HCT116 (cell line): ENCODE results near the gene RASGEF1B. TPM values are rescaled to one million over a fixed set of nuclear protein-coding genes. Genes with fewer than 3 reads are reported as not detected.

Experiments used
- ATAC-seq: fragments of 200-7000 bp; cut with Tn5 transposase; 2 replicates; pipeline ENCODE4 v1.9.1; 2020; ENCODE audit warnings: mild to moderate bottlenecking, moderate library complexity
- BruUV-seq: library from RNA; stranded (reverse); fragments of 400-500 nt; replicated peaks from 2 replicates; lab custom pipeline; 2021; lab: Mats Ljungman, UMichigan
- CTCF ChIA-PET: fragments of 300-600 bp; sonication (Branson Sonifier 250); formaldehyde crosslinking; loops from one replicate; lab custom pipeline; 2021; ENCODE audit warnings: antibody characterized with exemption; lab: Charles Lee
- POLR2A ChIA-PET: fragments of 300-600, 350-600 bp; sonication (Branson Sonifier 250); formaldehyde crosslinking; loops from one replicate; lab custom pipeline; 2021; ENCODE audit warnings: antibody characterized with exemption; lab: Charles Lee
- RAD21 ChIA-PET, 2 experiments: fragments of 300-600 bp; sonication (Branson Sonifier 250); formaldehyde crosslinking; loops; one replicate each; lab custom pipeline; 2023; ENCODE audit warnings: low total read pairs in 2 of 2; ENCODE audit not compliant: uncharacterized antibody in 2 of 2, unreplicated experiment in 2 of 2, low non-redundant PET in 1 of 2; lab: Charles Lee
- DNase-seq: peaks from one replicate; pipeline ENCODE4 v3.0.0-alpha.2; 2010; ENCODE audit warnings: low read depth, low spot score
- H2AFZ ChIP-seq: fragments of 200-600 bp; shearing (Covaris generic), sonication (generic); 2 replicates; pipeline ENCODE4 v1.6.1; 2017; ENCODE audit warnings: low read depth, mixed run types, mixed read lengths, antibody characterized with exemption, low read length; ENCODE audit not compliant: poor library complexity, severe bottlenecking
- H3K27ac ChIP-seq: 2 replicates; pipeline ENCODE4 v1.5.1; 2012; ENCODE audit warnings: low read depth, low read length
- H3K27me3 ChIP-seq: fragments of 200-600 bp; sonication (generic); 2 replicates; pipeline ENCODE4 v1.6.1; 2016; ENCODE audit warnings: mixed run types, low read length, mixed read lengths; ENCODE audit not compliant: insufficient read depth
- H3K36me3 ChIP-seq, 2 experiments: fragments of 200-500 bp in 1 of 2; fragments of 200-600 bp in 1 of 2; sonication (Bioruptor generic) in 1 of 2; sonication (generic) in 1 of 2; 2 replicates each; pipeline versions ENCODE4 v1.5.1 to v1.6.1; 2014 to 2016; ENCODE audit warnings: low read length in 2 of 2, inconsistent platforms in 1 of 2, mixed read lengths in 1 of 2, mixed run types in 1 of 2; ENCODE audit not compliant: insufficient read depth in 2 of 2, control insufficient read depth in 1 of 2
- H3K4me1 ChIP-seq, 2 experiments: fragments of 200-600 bp in 1 of 2; sonication (generic) in 1 of 2; 2 replicates each; pipeline versions ENCODE4 v1.5.1 to v1.6.1; 2012 to 2017; ENCODE audit warnings: low read length in 2 of 2, inconsistent platforms in 1 of 2, mild to moderate bottlenecking in 1 of 2, mixed read lengths in 1 of 2, mixed run types in 1 of 2, moderate library complexity in 1 of 2; ENCODE audit not compliant: insufficient read depth in 2 of 2, control insufficient read depth in 1 of 2
- H3K4me2 ChIP-seq: fragments of 200-600 bp; sonication (generic); 2 replicates; pipeline ENCODE4 v1.6.1; 2017; ENCODE audit warnings: mixed run types, low read length, mixed read lengths
- H3K4me3 ChIP-seq, 2 experiments: fragments of 200-600 bp in 1 of 2; sonication (generic) in 1 of 2; replicated peaks in 1 of 2; 2 replicates each; pipeline ENCODE4 v1.5.1; 2011 to 2016; ENCODE audit warnings: low read length in 2 of 2, control low read depth in 1 of 2, low read depth in 1 of 2, mild to moderate bottlenecking in 1 of 2, mixed read lengths in 1 of 2, mixed run types in 1 of 2
- H3K79me2 ChIP-seq: fragments of 200-600 bp; sonication (generic); 2 replicates; pipeline ENCODE4 v1.6.1; 2017; ENCODE audit warnings: mild to moderate bottlenecking, mixed run types, low read length, moderate library complexity, mixed read lengths; ENCODE audit not compliant: insufficient read depth
- H3K9ac ChIP-seq: fragments of 200-600 bp; sonication (generic); 2 replicates; pipeline ENCODE4 v1.6.1; 2016; ENCODE audit warnings: low read length, mixed read lengths
- H3K9me2 ChIP-seq: fragments of 200-600 bp; sonication (generic), shearing (Covaris generic); 2 replicates; pipeline ENCODE4 v1.6.1; 2017; ENCODE audit warnings: mixed run types, mild to moderate bottlenecking, moderate library complexity; ENCODE audit not compliant: insufficient read depth
- H3K9me3 ChIP-seq, 2 experiments: fragments of 200-500 bp in 1 of 2; fragments of 200-600 bp in 1 of 2; sonication (Bioruptor generic) in 1 of 2; sonication (generic) in 1 of 2; 2 replicates each; pipeline ENCODE4 v1.6.1; 2014 to 2017; ENCODE audit warnings: low read length in 2 of 2, mixed read lengths in 2 of 2, inconsistent platforms in 1 of 2, low read depth in 1 of 2, mild to moderate bottlenecking in 1 of 2, mixed run types in 1 of 2, moderate library complexity in 1 of 2; ENCODE audit not compliant: control insufficient read depth in 1 of 2, insufficient read depth in 1 of 2
- H4K20me1 ChIP-seq: fragments of 200-600 bp; sonication (generic), shearing (Covaris generic); 2 replicates; pipeline ENCODE4 v1.6.1; 2017; ENCODE audit warnings: mixed run types, mild to moderate bottlenecking, moderate library complexity; ENCODE audit not compliant: insufficient read depth
- ATF3 ChIP-seq: IDR thresholded peaks from 2 replicates; pipeline ENCODE4 v1.6.1; 2012
- EZH2 ChIP-seq: fragments of 200-600 bp; sonication (generic); IDR thresholded peaks from 2 replicates; pipeline ENCODE4 v1.6.1; 2017; ENCODE audit warnings: antibody characterized with exemption, mixed run types
- EZH2phosphoT487 ChIP-seq: fragments of 200-600 bp; IDR thresholded peaks from 2 replicates; pipeline ENCODE4 v1.6.1; 2018; ENCODE audit warnings: antibody characterized with exemption, borderline replicate concordance
- POLR2AphosphoS5 ChIP-seq: IDR thresholded peaks from 2 replicates; pipeline ENCODE4 v1.6.1; 2011; ENCODE audit warnings: mild to moderate bottlenecking, low read depth, low read length, moderate library complexity
- intact Hi-C: fragments of 100-400 bp; cut with micrococcal nuclease; formaldehyde crosslinking; loops from 2 replicates; pipeline ENCODE4 v1.10.0; 2022
- total RNA-seq: library from RNA; stranded (reverse); gene quantifications from one replicate; pipeline ENCODE4 v1.2.1, GENCODE V29; 2021; ENCODE audit not compliant: unreplicated experiment
- TF ChIP-seq, protein P1 (sequence below): IDR thresholded peaks from 2 replicates; pipeline ENCODE4 v1.6.1; 2011; ENCODE audit warnings: mild to moderate bottlenecking, low read length, moderate library complexity; ENCODE audit not compliant: insufficient replicate concordance; ENCODE audit errors: extremely low read depth

Gene RASGEF1B
- total RNA-seq, 1 experiment from 2014 or later, result 0.25 TPM

- TF ChIP-seq, protein P1, sequence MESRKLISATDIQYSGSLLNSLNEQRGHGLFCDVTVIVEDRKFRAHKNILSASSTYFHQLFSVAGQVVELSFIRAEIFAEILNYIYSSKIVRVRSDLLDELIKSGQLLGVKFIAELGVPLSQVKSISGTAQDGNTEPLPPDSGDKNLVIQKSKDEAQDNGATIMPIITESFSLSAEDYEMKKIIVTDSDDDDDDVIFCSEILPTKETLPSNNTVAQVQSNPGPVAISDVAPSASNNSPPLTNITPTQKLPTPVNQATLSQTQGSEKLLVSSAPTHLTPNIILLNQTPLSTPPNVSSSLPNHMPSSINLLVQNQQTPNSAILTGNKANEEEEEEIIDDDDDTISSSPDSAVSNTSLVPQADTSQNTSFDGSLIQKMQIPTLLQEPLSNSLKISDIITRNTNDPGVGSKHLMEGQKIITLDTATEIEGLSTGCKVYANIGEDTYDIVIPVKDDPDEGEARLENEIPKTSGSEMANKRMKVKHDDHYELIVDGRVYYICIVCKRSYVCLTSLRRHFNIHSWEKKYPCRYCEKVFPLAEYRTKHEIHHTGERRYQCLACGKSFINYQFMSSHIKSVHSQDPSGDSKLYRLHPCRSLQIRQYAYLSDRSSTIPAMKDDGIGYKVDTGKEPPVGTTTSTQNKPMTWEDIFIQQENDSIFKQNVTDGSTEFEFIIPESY, result no peak
- no peak for TF ChIP-seq EZH2
- TF ChIP-seq, all 23 proteins: peak for 0
These were observed 39.0 kb upstream of the RASGEF1B start (continued) for GRCh38 chr4:81510643-81511178.

GRCh38 chr4:81509822-81510221 lies 38.1 kb upstream of the RASGEF1B start:
- CTCF ChIA-PET, result no interaction called here
- no peak for ATAC-seq

More at GRCh38 chr4:81509822-81510221, 38.1 kb upstream of the RASGEF1B start:
- H3K9ac ChIP-seq, result no peak overlapping the region
- no peak overlapping the region for H2AFZ ChIP-seq
- H3K79me2 ChIP-seq, result no peaks in the 10 kb centered on the region
- TF ChIP-seq EZH2phosphoT487, result no peak
- TF ChIP-seq ATF3, result no peak
- TF ChIP-seq POLR2AphosphoS5, result no peak
- no peak for TF ChIP-seq EZH2
- TF ChIP-seq, all 23 proteins: peak for 0
- no peaks in the 10 kb centered on the region for H3K4me1 ChIP-seq
- no peaks in the 10 kb centered on the region for H3K9me3 ChIP-seq
- RAD21 ChIA-PET, result no interaction called here
- no peaks in the 10 kb centered on the region for H3K36me3 ChIP-seq
- no peak overlapping the region for H3K4me2 ChIP-seq
- POLR2A ChIA-PET, result no interaction called here
- no peak for DNase-seq
- peaks cover 19% of the 10 kb centered on the region for H3K27me3 ChIP-seq
- H3K27ac ChIP-seq, result no peak overlapping the region
- H3K4me3 ChIP-seq, result no peak overlapping the region
- BruUV-seq, result no TSS peak
- H4K20me1 ChIP-seq, result no peaks in the 10 kb centered on the region
- no peaks in the 10 kb centered on the region for H3K9me2 ChIP-seq
- intact Hi-C loops, result no loop called here
